WI38 (cell line): ENCODE data around the gene CFAP45.

ENCODE experiments used
- H3K4me3 ChIP-seq: 2 replicates; pipeline ENCODE4 v1.5.1; 2011; ENCODE audit warnings: low read depth, mild to moderate bottlenecking, control low read depth, low read length
- CTCF ChIP-seq: IDR thresholded peaks from 2 replicates; pipeline ENCODE4 v1.5.1; 2012; ENCODE audit warnings: low read depth, mild to moderate bottlenecking, control low read depth, low read length

Gene CFAP45

DNA sequence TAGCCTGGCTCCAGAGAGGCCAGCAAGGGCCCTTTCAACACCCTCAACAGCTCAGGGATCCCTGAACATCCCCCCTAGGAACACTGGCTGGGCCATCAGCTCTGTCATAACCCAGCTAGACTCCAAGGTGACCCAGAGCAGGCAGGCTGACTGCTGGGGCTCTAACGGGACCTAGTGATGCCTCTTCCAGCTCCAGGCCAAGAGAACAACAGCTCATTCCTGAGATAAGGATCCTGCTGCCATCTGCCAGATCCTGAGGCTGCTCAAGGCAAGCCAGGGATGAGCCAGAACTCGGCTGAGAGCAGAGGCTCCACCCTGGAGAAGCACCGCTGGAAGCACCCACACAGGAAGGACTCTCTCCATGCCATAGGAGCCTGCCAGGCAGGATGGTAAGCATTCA is 39.5 kb downstream of the CFAP45 start:
- H3K4me3 ChIP-seq, result no peak overlapping the region
- TF ChIP-seq CTCF, result no peak

GRCh38 chr1:159859767-159860322 is 40.1 kb downstream of the CFAP45 start:
- no peak overlapping the region for H3K4me3 ChIP-seq
- no peak for TF ChIP-seq CTCF

DNA sequence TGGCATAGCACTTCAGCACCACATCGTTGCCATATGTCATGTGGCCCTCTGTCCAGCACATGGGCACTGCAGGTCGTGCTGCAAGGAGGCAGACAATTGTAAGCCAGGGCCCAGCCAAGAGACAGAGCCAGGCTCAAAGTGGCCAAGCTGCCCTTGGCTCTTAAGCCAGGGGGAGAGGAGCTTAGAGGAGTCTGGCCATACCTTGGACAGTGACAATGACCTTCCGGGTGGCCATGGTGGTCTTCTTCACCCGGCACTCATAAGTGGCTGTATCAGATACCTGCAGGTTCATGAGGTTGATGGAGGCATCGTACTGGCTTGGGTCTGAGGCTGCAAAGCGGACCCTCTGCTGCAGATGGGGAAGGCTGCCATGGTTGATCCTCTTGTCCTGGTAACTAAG is 42.1 kb downstream of the CFAP45 start:
- H3K4me3 ChIP-seq, result no peak overlapping the region

DNA sequence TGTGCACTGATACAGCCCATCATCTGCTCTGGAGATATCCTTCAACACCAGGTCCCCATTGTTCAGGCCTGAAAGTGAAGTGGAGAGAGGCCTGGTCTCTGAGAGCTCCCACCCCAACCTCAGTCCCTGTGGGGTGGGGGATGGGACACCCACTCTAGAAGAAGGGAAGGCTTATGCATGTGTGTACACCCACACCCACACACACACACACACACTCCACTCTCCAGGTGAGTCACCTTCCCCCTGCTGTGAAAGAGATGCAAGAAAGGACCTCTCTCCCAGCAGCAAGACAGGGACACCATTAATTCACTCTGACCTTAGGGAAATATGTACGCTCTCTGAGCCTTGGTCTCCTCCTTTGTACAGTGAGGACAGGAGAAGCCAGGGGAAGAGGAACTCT is 43.4 kb downstream of the CFAP45 start:
- H3K4me3 ChIP-seq, result no peak overlapping the region
- no peak for TF ChIP-seq CTCF

More for the DNA sequence above, 42.1 kb downstream of the CFAP45 start:
- no peak for TF ChIP-seq CTCF

GRCh38 chr1:159855709-159856108 is 44.3 kb downstream of the CFAP45 start:
- no peak overlapping the region for H3K4me3 ChIP-seq
- TF ChIP-seq CTCF, result no peak

GRCh38 chr1:159854693-159855192 is 45.2 kb downstream of the CFAP45 start:
- peak overlapping the region; percentile 64 for H3K4me3 ChIP-seq
- no peak for TF ChIP-seq CTCF

DNA sequence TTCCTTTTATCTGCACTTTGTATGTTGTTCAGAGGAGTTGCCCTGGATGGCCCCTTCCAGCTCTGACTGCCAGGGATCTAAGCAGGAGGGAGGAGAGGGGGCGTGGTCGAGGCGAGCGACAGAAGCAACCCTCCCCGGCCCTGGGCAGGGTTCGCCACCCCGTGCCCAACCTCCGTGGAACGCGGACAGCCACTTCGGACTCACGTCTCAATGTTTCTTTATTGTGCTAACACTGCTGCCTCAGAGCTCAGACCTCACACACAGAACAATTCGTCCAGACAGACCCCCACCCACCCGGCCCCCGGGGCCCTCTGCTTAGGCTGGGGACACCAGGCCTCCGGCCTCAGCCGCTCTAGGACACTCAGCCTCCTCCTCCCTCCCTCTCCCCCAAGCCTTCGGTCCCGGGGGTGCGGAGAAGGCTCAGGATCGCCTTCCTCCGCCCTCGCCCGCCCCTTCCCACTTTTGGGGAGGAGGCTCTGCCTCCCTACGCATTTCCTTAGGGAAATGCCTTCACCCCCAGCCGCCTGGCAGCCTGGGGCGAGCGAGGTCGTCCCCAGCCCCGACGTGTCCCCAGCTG is 45.8 kb downstream of the CFAP45 start:
- no peak for TF ChIP-seq CTCF
- H3K4me3 ChIP-seq, result peak overlapping the region; percentile 64
